ENCODE data around the gene FUT8.

DNA sequence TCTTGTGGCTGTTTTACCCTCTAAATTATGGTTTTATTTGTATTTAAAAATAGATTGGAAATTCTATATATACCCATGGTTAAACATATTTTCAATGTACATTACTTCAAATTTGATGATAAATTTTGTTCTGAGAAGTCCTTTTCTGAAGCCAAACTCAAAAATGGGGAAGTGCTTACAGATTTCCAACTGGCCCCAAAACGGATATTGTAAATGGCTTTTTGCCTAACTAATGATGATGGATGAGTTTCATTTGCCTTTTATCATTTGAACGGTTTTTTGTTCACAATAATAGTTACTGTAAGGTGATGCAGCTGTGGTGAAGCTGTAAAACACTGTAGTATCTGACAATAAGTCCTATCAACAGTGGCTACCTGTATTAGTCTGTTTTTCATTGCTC is 136.9 kb downstream of the FUT8 start:
- TF ChIP-seq CTCF (IDR thresholded peaks at IDR 0.05; ENCODE audit: low read depth, low read length, missing input control) (no peak), TAF1 (conservative IDR thresholded peaks at IDR 0.05) (no peak), RAD21 (IDR thresholded peaks at IDR 0.05) (no peak), JUND (IDR thresholded peaks at IDR 0.05) (no peak), SP1 (IDR thresholded peaks at IDR 0.05) (no peak), EGR1 (IDR thresholded peaks at IDR 0.05; ENCODE audit: low read depth in 2 of 2) (no peak)

Measured in liver (tissue), 3 donors.